Measurements from ENCODE around the gene ZNF414.
"Not testable (repeated sequence)": the region's sequence is repeated elsewhere in the genome, so short reads cannot be mapped to it uniquely, and the experiment has no call there.

ZNF414 gene

DNA sequence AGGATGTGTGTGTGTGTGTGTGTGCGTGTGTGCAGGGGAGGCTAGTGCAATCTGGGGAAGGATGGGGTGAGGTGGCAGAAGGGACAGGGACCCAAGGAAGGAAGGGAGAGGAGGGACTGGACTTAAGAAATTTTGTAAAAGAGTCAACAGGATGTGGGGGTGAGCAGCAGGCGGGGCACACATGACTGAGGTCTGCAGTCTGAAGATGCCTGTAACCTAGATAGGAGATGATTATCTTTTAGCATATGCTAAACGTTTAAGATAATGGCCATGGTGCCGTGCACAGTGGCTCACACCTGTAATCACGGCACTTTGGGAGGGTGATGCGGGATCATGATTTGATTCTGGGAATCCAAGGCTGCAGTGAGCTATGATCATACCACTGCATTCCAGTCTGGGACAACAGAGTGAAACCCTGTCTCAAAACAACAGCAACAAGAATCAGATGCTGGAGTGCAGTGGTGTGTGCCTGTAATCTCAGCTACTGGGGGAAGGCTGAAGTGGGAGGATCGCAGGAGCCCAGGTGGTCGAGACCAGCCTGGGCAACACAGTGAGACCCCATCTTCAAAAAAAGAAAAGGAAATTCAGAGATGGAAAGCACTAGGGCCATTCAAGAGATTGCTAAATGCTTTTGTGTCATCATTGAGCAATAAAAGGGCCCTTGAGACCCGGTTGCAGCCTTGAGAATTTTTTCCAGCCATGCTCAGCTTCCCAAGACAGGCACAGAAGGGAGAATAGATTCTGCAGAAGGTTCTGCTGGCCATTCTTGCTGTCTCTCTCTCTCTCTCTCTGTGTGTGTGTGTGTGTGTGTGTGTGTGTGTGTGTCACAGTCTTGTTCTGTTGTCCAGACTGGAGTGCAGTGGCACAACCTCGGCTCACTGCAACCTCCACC lies 3.8 kb upstream of the ZNF414 start:
- DNase-seq = peak in 2 of 4 experiments; percentile 41 to 50

GRCh38 chr19:8515317-8515716 lies 1.4 kb upstream of the ZNF414 start:
- no peak for DNase-seq

DNA sequence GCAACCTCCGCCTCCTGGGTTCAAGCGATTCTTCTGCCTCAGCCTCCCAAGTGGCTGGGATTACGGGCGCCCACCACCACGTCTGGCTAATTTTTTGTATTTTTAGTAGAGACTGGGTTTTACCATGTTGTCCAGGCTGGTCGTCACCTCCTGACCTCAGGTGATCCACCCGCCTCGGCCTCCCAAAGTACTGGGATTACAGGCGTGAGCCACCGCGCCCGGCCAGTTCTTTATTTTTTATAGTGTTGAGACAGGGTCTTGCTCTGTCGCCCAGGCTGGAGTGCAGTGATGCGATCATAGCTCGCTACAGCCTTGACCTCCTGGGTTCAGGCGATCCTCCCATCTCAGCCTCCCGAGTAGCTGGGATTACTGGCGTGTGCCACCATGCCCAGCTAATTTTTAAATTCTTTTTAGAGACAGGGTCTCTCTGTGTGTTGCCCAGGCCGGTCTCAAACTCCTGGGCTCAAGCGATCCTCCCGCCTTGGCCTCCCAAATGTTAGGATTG lies 590 bp upstream of the ZNF414 start:
- DNase-seq = not testable (repeated sequence)

DNA sequence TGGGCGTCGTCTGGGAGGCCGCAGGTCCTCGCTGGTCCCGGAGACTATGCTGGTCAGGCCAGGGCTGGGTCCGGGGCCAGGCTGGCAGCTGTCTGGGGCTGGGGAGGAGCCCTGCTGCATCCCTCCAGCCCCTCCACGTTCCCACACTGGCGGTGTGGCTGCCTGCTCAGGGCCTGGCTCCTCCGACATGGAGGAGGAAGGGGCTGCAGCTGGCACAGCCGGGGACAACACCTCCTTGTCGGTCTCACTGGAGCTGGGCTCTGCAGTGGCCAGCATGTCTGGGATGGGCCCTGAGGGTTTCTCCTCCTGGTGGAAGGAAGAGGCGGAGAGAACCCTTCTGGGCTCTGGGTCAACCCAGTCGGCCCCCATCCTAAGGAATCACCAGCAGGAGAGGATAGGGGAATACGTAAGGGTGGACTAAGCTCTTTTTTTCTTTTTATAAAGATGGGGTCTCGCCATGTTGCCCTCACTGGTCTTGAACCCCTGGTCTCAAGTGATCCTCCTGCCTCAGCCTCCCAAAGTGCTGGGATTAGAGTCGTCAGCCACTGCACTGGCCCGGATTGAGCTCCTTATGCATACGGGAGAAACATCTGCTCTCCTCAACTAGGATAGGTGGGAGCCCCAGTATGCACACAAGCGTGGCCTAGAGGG lies 806 bp downstream of the ZNF414 start:
- no peak for DNase-seq

GRCh38 chr19:8512115-8512967 lies 1.6 kb downstream of the ZNF414 start:
- no peak for DNase-seq

DNA sequence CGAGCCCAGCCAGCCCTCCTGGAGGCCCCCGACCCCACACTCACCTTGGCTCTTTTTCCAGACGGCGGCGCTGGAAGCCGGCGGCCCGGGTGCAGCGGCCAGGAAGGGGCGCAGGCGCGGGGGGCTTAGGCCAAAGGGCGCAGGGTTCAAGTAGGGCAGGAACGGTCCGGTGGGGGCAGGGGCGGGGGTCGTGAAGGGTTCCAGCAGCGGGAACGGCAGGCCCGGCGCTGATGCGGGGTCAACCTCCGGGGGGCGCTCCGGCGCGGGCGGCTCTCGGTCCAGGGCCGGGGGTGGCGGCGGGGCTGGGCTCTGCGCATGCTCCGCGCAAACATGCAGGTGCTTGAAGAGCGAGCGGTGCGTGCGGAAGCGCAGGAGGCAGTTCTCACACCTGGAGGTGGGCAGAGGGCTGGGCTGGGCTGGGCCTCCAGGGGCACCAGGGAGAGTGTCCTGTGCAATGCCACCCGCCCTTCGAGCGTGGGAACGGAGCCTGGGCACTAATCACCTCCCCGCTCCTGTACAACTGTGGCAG lies 2.3 kb downstream of the ZNF414 start:
- DNase-seq = no peak

- no peak for DNase-seq
Observed at GRCh38 chr19:8510589-8511115, 3.3 kb downstream of the ZNF414 start.

DNA sequence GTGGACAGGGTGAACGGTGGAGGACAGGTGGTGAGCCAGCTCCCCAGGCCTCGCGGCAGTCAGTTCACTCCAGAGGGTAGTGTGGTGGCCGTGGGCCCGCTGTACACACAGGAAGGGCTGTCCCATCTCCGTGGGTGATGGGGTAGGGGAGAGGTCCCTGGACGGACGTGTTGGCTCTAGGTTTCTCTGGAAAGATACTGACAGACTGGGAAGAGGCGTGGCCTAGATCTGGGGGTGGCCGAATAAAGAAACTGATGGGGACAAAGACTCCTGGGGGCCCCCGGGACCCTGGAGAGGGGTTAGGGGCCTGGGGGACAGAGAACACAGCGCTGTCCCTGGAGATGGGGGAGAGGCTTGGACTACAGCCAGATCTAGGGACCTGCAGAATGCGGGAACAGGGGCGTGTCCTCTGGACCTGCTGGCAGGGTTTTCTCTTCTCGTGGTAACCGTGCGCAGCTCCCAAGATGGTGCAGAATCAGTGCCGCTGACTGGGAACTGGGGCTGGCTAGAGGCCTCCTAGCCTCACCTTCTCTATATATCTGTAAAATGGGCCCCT lies 7.5 kb downstream of the ZNF414 start:
- no peak for DNase-seq

DNA sequence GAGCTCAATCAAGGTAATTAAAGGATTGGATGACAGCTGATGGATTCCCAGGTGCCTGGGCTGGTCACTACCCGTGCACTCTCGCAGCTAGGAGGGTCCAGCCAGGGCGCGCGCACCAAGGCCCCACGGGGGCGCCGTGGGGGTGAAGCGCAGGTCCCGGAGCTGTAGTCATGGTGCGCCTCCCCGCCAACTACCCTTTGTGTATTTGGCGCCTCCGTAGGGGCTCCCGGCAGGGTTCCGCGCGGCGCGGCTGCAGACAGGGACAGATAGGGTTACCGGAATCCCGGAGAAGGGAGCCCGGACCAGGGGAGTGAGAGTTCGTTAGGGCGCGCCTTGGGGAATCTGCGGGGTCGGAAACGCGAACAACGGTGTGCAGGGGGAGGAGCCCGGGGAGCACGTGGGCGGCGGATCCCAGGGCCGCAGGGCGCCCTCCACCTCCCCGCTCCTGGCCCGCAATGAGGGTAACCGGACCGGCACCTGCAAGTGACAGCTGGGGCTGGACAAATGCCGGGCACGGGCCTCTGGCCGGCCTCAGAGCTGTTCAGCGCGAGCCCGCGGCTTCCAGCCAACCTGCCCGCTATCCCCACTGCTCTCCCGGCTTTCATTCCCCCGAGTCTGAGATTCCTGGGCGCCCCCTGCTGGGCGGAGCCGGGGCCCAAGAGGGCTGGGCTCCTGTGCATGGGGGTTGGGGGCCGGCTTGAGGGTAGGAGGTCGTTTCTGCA lies 8.1 kb downstream of the ZNF414 start:
- peak; percentile 33 to 63 (median 52) for DNase-seq

DNA sequence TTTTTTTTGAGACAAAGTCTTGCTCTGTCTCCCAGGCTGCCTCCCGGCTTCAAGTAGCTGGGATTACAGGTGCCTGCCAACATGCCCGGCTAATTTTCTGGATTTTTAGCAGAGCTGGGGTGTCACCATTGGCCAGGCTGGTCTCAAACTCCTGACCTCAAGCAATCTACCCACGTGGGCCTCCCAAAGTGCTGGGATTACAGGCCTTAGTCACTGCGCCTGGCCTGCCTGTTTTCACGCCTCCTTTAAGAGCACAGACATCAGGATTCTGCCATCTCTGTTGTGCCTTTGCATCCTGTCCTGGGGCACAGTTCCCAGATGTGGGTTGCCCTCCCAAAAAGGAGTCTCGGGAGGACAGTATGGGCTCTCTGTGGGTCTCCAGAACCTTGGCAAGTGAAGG lies 9.0 kb downstream of the ZNF414 start:
- DNase-seq = no peak

DNA sequence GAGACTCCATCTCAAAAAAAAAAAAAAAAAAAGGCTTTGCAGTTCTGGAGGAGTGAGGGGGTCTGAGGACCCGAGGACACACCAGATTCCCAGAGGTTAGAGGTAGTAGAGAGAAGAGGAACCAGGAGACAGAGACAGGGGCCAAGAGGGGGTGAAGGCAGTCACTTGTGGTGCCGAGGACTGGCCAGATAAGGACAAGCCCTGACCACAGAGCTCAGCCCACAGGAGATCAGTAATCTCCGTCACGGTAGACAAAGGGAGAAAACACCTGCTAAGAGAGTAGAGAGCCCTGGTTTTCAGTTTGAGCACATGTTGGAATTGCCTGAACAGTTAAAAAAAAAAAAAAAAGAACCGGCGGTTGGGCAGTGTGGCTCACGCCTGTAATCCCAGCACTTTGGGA lies 9.8 kb downstream of the ZNF414 start:
- no peak for DNase-seq

DNA sequence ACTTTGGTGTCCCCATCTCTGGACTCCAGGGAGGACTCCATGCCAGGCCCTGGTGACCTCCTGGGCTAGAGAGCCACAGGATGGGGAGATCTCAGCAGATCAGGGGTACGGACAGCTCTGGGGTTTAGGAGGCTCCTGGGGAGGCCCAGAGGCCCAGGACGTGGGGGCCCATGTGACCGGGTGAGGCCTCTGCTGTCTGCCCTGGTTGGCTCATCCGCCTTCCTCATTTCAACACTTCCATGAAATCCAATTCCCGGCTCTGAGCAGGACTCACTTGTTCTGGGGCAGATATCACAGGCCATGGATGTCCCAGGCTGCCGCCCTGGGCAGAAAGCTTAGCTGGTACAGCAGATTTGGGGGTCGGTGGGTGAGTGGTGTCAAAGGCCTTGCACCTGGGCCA lies 10.5 kb downstream of the ZNF414 start:
- no peak for DNase-seq

DNA sequence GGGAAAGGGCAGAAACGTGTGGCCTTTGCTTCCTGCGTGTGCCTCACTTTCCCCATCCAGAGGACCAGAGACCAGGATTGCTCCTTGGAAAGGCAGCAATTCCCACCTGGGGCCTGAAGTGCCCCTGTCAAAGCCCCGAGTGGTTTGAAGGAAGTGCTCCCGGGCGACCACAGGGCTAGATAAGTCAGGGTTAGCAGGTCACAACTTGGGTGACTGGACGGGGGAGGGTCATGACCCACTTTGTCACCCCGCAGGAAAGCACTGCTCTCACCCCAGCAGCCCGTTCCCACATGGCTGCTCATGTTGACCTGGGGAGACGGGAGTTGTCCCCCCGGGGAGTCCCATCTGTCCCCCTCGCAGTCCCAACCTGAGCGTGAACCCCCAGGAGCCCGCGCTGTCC lies 12.0 kb downstream of the ZNF414 start:
- no peak for DNase-seq

DNA sequence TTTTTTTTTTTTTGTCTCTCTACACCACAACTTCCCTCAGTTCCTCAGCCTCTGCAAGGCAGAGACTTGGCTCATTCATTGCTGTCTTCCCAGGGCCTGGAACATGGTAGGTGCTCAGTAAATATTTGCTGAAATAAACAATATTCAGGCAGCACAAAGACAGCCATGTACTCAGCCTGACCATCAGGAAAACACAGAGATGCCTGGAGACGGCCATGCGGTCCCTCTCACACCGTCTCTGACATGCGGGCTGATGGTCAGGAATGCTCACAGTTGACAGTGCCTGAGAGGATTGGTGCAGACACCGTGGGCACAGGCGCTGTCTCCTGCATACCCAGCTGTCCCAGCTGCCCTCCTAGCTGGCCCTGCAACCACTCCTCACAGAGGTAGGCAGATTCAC lies 12.5 kb downstream of the ZNF414 start:
- DNase-seq = no peak

DNA sequence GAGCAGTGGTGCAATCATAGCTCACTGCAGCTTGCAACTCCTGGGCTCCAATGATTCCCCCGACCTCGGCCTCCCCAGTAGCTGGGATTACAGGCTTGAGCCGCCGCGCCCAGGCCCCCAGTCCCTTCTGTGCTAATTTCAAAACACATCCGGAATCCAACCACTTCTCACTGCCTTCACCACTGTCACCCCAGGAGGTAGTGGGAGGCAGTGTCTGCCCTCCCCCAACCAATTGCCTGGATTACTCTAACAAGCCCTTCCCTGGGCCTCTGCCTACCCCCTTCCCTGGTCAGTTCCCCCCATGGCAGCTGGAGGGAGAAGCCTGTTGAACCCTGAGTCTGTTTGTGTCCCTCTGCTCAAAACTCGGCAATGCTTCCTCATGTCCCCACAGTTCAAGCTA lies 13.8 kb downstream of the ZNF414 start:
- no peak for DNase-seq

- DNase-seq = no peak
Observed at GRCh38 chr19:8499048-8499833, 14.7 kb downstream of the ZNF414 start.

GRCh38 chr19:8498295-8498694 lies 15.7 kb downstream of the ZNF414 start:
- DNase-seq = no peak

- DNase-seq = no peak
Observed at GRCh38 chr19:8494158-8494557, 19.8 kb downstream of the ZNF414 start.

- DNase-seq = no peak
Observed at GRCh38 chr19:8491574-8491973, 22.4 kb downstream of the ZNF414 start.

GRCh38 chr19:8490873-8491272 lies 23.1 kb downstream of the ZNF414 start:
- no peak for DNase-seq

- no peak for DNase-seq
Observed at GRCh38 chr19:8490395-8490760, 23.6 kb downstream of the ZNF414 start.

All from activated CD4-positive, CD25-positive, alpha-beta regulatory T cell (primary cell).